ENCODE measurements around the gene TBL1X.
"Not testable (repeated sequence)": the region's sequence is repeated elsewhere in the genome, so short reads cannot be mapped to it uniquely, and the experiment has no call there.

Gene TBL1X

DNA sequence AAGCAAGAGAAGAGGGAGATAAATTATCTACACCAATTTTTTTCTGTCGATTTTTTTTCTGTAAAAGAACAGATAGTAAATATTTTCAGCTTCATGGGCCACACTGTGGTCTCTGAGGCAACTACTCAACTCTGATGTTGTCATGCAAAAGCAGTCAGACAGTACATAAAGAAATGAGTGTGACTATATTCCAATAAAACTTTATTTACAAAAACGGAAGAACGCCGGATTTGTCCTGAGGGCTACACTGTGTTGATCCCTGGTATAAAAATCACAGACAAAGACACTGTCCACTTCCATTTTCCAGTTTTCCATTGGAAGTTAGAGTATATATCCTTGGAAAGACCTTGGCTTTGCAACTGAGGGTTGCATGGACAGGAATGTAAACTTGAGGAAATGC, 282.8 kb downstream of the TBL1X start:
- DNase-seq (ENCODE audit: low spot score) = no peak
- FAIRE-seq = no peak

DNA sequence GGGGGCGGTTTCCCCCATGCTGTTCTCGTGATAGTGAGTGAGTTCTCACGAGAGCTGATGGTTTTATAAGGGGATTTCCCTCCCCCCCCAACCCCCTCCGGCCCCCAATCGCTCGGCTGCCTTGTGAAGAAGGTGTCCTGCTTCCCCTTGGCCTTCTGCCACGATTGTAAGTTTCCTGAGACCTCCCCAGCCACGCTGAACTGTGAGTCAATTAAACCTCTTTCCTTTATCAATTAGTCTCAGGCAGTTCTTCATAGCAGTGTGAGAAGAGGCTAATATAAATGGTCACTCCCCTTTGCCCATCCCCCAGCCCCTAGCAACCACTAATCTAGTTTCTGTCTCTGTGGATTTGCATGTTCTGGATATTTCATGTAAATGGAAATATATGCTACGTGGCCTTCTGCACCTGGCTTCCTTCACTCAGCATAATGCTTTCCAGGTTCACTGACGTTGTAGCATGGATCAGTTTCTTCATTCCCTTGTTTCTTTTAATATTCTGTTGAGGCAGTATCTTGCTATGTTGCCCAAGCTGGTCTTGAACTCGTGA, 284.4 kb downstream of the TBL1X start:
- FAIRE-seq = no peak
- DNase-seq (ENCODE audit: low spot score) = no peak

DNA sequence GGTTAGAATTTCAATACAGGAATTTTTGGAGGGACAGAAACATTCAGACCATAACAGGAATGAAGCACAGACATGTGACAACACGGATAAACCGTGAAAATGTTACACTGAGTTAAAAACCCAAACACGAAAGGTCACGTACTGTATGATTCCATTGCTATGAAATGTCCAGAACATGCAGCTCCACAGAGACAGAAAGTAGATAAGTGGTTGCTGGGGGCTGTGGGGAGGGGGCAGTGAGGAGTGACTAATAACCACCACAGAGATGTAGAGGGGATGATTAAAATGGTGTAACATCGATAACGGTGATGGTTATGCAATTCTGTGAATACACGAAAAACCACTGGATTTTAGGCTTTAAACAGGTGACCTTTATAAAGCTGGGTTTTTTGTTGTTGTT, 292.5 kb downstream of the TBL1X start:
- DNase-seq (ENCODE audit: low spot score) = no peak
- no peak for FAIRE-seq

DNA sequence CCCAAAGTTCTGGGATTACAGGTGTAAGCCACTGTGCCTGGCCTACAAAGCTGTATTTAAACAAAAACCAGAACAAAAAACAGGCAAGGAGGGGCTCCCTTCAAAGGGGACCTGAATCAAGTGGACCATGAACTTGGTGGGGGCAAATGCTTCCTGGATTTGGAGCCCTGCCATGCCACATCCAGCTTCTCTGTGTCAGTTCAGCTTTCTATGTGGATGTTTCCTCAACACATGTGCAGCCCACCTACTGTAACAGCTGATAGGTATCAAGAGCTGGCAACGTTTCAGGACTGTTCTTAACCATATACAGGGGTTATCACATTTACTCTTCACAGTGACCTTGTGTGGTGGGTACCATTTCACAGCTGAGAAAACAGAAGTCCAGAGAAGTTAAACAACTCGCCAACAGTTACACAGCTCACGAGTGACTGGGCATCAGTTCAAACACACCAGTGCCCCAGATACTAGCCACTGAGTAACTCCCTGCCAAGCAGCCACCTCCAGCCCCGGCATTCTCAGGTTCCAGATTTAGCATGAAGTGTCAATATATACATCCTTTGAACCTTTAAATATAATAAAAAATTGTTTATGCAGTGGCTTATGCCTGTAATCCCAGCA, 293.3 kb downstream of the TBL1X start:
- FAIRE-seq (no peak), DNase-seq (ENCODE audit: low spot score) (no peak)

DNA sequence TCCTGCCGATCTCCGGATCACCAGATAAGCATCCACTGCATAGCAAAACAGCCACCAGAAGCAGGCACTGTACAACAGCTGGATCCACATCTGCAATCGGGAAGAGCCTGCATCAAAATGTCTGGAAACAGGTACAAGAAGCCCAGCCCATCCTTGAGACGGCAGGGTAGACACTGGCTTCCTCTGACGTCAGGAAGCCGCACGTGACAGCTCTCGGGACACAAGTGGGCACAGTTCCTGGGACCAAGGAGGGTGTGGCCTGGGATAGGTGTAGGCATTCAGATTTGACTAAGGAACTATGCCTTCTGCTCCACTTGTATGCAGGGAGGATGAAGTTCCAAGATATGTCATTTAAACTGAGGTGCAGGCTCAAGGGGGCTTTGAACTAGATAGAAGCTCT, 294.5 kb downstream of the TBL1X start:
- FAIRE-seq = no peak
- no peak for DNase-seq (ENCODE audit: low spot score)

DNA sequence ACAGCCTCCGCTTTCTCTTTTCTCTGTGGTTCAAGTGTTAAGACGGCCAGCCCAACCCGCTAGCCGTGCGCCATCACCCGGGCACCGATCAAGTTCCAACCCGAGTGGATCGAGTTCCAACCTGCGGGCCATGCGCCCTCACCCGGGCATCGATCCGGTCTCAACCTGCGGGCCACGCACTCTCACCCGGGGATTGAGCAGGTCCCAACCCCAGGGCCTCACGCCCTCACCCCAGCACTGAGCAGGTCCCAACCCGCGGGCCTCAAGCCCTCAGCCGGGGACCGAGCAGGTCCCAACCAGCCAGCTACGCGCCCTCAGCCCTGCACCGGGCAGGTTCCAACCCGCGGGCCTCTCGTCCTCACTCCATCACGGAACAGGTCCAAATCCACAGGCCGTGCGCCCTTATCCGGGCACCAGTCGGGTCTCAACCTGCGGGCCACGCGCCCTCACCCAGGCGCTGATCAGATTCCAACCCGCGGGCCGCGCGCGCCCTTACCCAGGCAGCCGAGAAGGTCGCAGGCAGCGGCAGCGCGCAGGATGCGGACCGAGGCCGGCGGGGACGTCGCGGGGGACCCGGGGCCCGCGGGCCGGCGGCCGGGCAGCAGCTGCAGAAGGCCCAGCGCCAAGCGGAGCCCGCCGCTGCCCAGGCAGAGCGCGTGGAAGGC, 300.3 kb downstream of the TBL1X start:
- FAIRE-seq = no peak
- no peak for DNase-seq (ENCODE audit: low spot score)

DNA sequence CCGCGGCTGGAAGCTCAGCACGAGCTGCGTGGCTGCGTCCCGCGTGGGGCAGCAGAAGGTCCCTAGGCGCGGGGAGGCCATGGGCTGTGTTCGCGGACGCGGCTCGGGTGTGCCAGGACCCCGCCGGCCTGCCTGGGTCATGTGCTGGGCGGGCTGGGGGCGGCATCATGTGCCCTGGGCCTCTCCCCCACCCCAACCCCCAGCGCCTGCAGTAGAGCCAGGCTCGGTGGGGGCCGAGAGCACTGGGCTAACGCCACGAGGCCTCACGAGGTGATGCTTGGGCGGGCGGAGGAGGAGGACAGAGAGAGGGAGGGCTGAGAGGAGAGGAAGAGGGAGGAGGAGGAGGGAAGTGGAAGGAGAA, 300.9 kb downstream of the TBL1X start, which contains the start of gene GPR143:
TSS of gene GPR143 (minus strand) at position 111 of the 361 bp plus-strand sequence. CDS start at position 81, 30 bp downstream.
- FAIRE-seq (no peak), DNase-seq (ENCODE audit: low spot score) (no peak)

DNA sequence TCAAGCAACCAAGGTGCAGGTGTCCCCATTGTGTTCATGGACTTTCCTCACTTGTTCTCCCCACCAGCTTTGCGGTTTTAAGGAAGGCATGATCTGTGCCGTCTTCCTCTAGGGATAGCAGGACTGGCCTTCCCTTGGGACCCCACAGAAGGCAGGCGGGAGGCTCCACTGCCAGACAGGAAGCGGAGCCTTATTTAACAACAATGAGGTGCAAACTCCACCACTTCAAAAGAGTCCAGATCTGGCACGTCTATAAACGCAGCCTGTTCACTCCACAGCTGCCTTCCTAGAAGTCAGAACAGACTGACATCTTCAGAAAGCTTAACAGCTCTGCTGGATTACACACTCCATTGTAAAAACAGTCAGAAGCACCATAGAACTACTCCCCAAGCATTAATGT, 302.5 kb downstream of the TBL1X start:
- no peak for DNase-seq (ENCODE audit: low spot score)
- no peak for FAIRE-seq

DNA sequence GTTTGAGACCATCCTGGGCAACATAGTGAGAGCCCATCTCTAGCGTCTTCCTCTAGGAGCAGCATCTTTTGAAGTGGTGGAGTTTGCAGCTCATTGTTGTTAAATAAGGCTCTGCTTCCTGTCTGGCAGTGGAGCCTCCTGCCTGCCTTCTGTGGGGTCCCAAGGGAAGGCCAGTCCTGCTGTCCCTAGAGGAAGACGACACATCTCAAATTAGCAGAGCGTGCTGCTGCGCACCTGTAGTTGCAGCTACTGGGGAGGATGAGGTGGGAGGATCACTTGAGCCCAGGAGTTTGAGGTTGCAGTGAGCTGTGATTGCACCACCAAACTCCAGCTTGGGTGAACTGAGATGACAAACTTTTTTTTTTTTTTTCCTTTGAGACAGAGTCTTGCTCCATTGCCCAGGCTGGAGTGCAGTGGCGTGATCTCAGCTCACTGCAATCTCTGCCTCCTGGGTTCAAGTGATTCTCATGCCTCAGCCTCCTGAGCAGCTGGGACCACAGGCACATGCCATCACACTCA, 303.5 kb downstream of the TBL1X start:
- not testable (repeated sequence) for FAIRE-seq

DNA sequence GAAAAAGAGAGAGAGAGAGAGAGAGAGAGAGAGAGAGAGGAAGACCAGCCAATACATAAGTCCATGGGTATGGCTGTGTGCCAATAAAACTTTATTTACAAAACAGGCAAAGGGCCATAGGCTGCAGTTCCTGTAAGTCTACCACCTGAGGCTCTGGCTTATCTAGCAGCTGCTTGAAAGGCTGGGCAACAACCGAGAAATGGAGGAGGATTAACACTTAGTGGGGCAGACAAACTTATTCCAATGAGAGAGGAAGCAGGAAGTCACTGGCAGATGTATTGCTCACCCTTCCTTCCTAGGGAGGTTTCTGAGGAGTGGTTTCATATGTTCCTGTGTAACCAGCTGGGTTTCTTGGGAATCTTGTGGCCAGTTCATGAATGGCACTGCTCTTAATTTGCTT, 305.5 kb downstream of the TBL1X start:
- DNase-seq (ENCODE audit: low spot score) (no peak), FAIRE-seq (no peak)

More for the DNA sequence above, 303.5 kb downstream of the TBL1X start:
- DNase-seq (ENCODE audit: low spot score) = not testable (repeated sequence)

DNA sequence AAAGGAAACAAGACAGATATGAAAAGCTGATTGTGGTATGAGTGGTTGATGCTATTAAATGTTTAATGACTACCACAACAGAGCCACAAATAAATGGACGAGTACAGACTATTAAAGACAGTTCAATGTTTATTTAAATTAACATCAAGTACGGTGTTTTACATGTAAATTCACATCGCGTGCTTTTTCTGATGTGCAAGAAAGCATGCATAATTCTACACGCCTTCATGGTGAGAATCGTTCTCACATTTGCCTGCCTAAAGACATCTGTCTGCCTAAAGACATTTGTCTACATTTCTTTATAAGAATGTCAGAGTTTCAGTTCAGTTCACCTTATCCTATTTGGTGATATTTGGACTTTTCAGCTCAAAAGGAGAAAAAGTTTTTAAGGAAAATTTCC, 308.1 kb downstream of the TBL1X start:
- no peak for DNase-seq (ENCODE audit: low spot score)
- no peak for FAIRE-seq

DNA sequence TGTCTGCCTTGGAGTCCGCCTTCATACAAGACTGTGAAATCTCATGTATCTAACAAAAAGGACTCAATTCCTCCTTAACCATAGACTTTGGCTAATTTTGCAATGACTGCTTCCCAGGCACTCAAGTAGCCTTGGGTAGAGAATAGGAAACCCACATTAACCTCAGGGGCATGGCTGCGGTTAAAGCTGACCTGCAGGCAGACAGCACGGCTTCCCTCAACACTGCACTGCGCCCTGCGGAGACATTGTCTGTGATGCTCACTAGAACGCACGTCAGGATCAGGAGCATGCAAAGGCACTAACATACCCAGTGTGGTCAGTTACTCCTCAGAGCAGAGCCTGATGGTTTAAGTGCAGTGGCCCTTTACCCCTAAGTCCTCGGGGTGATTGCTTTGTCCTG, 311.1 kb downstream of the TBL1X start:
- no peak for FAIRE-seq
- peak; percentile 5 for DNase-seq (ENCODE audit: low spot score)

DNA sequence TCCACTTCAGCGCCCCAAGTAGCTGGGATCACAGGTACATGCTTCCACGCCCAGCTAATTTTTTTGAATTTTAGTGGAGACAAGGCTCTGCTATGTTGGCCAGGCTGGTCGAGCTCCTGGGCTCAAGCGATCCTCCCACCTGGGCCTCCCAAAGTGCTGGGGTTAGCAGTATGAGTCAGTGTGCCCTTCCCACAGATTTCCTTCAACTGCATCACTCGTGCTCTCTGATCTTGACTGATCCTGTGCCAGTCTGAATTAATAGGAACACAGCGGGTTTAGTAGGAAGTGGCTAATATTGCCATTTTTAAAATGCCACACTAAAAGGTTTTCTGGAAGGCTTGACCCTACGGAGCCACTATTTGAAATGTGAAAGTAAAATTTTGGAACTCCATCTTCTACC, 317.1 kb downstream of the TBL1X start:
- DNase-seq (ENCODE audit: low spot score) (no peak), FAIRE-seq (no peak)

DNA sequence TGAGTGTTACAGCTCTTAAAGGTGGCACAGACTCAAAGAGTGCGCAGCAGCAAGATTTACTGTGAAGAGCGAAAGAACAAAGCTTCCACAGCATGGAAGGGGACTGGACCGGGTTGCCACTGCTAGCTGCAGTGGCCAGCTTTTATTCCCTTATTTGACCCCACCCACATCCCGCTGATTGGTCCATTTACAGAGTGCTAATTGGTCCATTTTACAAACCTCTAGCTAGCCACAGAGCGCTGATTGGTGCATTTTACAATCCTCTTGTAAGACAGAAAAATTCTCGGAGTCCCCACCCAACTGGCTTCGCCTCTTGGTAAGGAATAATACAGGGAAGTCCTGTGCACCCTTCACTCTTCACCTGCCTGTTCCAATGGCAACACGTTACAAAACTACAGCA, 319.5 kb downstream of the TBL1X start:
- FAIRE-seq (no peak), DNase-seq (ENCODE audit: low spot score) (no peak)

DNA sequence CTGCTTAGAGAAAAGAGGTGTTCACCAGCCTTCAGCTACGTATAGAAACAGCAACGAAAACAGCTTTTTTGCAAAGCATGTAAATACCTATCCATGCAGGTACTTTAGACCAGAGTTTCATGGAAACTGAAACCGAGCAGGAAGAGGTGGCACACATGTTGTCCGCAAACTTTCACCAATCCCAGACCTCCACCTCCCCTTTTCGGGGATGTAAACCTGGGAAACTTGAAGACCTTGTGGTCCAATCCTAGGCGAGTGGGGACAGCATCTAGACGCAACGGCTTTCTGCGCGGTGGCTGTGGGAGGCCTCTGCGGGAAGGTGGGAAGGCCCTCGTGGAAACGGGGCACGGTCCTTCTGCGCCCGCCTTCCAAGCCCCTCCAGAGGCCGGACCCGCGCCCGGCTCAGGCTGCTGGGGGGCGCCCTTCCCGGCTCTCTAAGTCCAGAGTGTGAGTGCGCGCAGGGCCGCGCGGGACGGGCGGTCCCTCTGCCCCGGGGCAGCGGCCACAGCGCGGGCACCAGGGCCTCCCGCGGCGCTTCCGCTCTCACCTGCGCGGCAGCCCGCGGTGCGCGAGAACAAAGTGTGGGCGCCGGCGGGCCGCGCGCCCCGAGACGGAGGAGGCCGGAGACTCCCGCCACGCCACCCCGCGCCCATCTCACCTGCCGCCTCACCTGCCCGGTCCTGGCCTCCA, 320.5 kb downstream of the TBL1X start:
- DNase-seq (ENCODE audit: low spot score) (no peak), FAIRE-seq (no peak)

DNA sequence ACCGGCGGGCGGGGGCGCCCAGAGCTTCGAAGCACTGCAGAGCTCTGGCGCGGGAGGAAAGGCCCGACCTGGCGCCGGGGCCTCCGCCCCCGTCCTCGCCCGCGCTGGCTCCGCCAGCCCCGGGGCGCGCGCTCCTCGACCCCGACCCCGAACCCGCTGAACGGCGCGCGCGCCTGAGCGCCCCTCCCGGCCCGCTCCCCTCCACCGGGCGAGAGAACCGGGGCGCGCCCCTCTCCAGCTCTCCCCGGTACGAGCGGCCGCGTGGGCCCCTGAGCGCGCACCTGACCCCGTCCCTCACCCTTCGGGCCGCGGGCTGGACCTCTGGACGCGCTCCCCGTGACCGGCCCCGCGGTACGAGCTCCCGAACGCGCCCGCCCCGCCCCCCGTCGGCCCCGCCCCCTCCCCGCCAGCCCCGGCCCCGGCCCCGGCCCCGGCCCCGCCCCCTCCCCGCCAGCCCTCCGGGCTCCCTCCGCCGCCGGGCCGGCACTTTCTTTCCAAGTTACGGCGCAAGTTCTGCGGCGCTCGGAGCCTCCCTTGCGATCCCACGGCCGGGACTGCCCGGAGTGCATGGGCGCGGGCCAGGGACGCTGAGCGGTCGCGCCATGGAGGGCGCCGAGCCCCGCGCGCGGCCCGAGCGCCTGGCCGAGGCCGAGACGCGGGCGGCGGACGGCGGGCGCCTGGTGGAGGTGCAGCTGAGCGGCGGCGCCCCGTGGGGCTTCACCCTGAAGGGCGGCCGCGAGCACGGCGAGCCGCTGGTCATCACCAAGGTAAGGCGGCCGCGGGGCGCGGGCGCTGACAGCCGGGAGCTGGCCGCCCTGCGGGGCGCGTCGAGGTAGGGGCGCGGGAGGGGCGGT, 321.3 kb downstream of the TBL1X start, which contains the start of gene SHROOM2:
TSS of gene SHROOM2 (plus strand) at position 486 of the 854 bp plus-strand sequence. CDS start at position 603, 117 bp downstream.
- DNase-seq (ENCODE audit: low spot score) (no peak), FAIRE-seq (no peak)

DNA sequence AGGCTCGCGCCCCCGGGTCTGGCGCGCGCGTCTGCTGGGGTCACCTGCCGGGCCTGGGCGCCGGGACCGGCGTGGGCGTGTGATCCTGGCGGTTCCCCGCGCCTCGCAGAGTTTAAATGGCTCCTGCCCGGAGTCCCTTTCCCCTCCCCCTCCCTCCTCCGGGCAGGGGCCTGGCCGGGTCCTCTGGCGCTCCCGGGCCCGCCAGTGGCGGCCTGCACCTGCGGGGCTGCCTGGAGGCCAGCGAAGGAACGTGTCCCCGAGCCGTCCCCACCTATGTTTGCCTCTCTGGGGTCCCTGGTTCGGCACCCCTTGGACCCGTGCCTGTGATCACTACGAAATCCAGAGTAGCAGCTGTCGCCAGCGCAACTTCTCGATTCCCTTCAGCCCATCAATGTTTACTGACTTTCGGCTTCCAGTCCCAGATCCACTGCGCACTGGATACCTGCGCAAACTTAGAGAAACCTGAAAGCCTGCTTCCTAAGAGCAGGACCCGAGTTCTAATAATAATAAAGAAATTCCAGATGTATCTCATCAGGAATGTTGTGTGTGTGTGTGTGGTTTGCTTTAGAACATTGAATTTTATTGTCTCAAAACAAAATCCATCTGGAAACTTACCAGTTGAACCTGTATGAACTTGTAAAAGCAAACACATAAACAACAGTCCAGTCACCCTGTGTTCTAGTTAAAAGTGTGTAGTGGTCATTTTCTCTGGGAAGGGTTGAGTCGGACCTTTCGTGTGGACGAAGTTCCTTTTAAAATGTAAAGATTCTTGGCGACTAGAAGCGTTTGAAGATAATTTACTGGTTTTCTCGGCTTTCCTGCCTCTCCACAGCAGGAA, 322.2 kb downstream of the TBL1X start:
- DNase-seq (ENCODE audit: low spot score) (no peak), FAIRE-seq (no peak)

DNA sequence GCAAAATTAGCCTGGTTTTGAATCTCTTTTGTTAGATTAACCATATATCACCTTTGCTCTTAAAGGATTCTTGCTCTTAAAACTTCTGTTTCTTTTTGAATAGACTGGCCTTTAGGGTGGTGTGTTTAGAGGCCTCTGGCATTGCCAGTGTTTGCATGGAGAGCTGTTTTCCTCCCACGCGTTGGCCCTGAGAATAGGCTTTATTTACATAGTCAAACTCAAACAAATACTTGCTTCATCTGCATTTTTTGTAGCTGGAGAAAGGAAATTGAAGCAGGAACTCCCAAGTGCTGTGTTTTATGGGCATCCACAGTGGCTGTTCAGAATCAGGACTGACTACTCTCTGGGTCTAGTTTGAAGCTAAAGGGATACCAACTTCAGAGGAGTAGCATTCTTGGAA, 324.1 kb downstream of the TBL1X start:
- no peak for DNase-seq (ENCODE audit: low spot score)

DNA sequence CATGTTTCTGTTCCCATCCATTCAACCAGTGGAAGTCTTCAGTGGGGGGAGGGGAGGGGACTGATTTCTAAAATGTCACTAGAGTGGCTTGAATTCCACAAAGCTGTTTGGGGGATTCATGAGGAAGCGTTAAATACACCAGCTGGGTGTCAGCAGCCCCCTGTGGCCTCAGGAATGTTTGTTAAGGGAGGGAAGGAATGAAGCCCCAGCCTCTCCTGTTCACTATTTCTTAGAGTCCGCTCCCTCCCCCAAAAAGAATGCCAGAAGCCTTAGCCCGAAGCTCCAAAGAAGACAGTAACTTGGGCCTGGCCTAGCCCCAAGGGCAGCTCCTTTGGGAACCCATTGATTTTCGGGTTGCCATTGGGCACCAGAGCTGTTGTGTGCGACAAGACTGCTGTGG, 324.7 kb downstream of the TBL1X start:
- DNase-seq (ENCODE audit: low spot score) (no peak), FAIRE-seq (no peak)

More for the DNA sequence above, 324.1 kb downstream of the TBL1X start:
- no peak for FAIRE-seq

All from RCC 7860 (cell line).